SJSA1 (cell line): Measurements from ENCODE around the gene FAM124A. TPM values are rescaled to one million over a fixed set of nuclear protein-coding genes. Genes with fewer than 3 reads are reported as not detected.

ENCODE experiments used
- DNase-seq, 2 experiments: peaks; one replicate each; pipeline ENCODE4 v3.0.0-alpha.2; 2015 to 2020; ENCODE audit warnings: low spot score in 2 of 2, low read depth in 1 of 2
- H3K27ac ChIP-seq: fragments of 250-450 bp; sonication (Bioruptor Pico); 2 replicates; pipeline ENCODE4 v1.5.1; 2020; ENCODE audit warnings: mild to moderate bottlenecking, moderate library complexity
- H3K27me3 ChIP-seq: fragments of 250-450 bp; sonication (Bioruptor Pico); replicated peaks from 2 replicates; pipeline ENCODE4 v1.5.1; 2020; ENCODE audit warnings: mild to moderate bottlenecking, moderate library complexity
- H3K36me3 ChIP-seq: fragments of 250-450 bp; sonication (Bioruptor Pico); 2 replicates; pipeline ENCODE4 v1.5.1; 2020; ENCODE audit warnings: mild to moderate bottlenecking
- H3K4me1 ChIP-seq: fragments of 250-450 bp; sonication (Bioruptor Pico); replicated peaks from 2 replicates; pipeline ENCODE4 v1.6.1; 2021; ENCODE audit warnings: mild to moderate bottlenecking
- H3K4me3 ChIP-seq: fragments of 250-450 bp; sonication (Bioruptor Pico); 2 replicates; pipeline ENCODE4 v1.5.1; 2020; ENCODE audit warnings: mild to moderate bottlenecking
- H3K9me3 ChIP-seq: fragments of 250-450 bp; sonication (Bioruptor Pico); replicated peaks from 2 replicates; pipeline ENCODE4 v1.5.1; 2020; ENCODE audit warnings: mild to moderate bottlenecking
- total RNA-seq: library from RNA; depleted of rRNA; stranded (reverse); fragments of >200 nt; shearing (Covaris generic); gene quantifications from 2 replicates; pipeline ENCODE4 v1.2.3, GENCODE V29; 2014

Gene FAM124A
- total RNA-seq, 1 experiment from 2014 or later = 0.29 TPM

DNA sequence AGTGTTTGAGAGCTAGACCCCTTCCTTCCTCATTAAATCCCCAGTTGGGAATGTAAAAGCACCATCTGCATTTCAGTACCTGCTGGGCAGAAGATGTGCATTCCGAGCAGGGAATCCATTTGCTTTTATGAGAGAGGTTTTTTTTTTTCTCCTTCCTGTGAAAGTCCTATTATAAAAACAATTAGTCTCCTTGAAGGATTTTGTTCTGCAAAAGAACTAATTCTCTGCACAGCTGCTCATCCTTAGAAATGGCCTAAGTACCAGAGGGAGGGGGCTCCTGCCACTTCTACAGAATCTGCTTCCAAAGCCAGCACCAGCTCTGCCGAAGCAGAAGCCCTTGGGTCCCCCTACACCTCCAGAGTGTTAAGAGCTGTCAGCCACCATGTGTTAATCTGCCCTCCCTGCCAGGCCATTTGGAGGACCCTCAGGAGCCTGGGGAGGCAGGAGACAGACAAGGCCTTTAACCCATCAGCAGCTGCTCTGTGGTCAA is 80.9 kb downstream of the FAM124A start:
- no peaks in the 10 kb centered on the region for H3K36me3 ChIP-seq
- no peak overlapping the region for H3K27ac ChIP-seq
- no peak for DNase-seq
- H3K9me3 ChIP-seq = no peaks in the 10 kb centered on the region
- no peak overlapping the region for H3K4me3 ChIP-seq
- H3K4me1 ChIP-seq = no peaks in the 10 kb centered on the region
- H3K27me3 ChIP-seq = no peaks in the 10 kb centered on the region

DNA sequence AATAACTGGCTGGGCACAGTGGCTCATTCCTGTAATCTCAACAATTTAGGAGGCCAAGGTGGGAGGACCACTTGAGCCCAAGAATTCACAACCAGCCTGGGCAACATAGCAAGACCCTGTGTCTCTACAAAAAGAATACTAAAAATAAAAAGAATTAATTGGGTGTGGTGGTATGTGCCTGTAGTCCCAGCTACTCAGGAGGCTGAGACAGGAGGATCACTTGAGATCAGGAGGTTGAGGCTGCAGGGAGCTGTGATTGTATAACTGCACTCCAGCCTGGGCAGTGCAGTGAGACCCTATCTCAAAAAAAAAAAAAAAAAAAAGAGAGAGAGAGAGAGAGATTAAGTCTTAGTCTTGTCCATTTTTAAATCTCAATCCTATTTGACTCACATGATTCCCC is 81.7 kb downstream of the FAM124A start:
- no peaks in the 10 kb centered on the region for H3K4me1 ChIP-seq
- no peak overlapping the region for H3K27ac ChIP-seq
- H3K27me3 ChIP-seq = no peaks in the 10 kb centered on the region
- no peaks in the 10 kb centered on the region for H3K9me3 ChIP-seq
- H3K36me3 ChIP-seq = no peaks in the 10 kb centered on the region
- no peak overlapping the region for H3K4me3 ChIP-seq
- no peak for DNase-seq

DNA sequence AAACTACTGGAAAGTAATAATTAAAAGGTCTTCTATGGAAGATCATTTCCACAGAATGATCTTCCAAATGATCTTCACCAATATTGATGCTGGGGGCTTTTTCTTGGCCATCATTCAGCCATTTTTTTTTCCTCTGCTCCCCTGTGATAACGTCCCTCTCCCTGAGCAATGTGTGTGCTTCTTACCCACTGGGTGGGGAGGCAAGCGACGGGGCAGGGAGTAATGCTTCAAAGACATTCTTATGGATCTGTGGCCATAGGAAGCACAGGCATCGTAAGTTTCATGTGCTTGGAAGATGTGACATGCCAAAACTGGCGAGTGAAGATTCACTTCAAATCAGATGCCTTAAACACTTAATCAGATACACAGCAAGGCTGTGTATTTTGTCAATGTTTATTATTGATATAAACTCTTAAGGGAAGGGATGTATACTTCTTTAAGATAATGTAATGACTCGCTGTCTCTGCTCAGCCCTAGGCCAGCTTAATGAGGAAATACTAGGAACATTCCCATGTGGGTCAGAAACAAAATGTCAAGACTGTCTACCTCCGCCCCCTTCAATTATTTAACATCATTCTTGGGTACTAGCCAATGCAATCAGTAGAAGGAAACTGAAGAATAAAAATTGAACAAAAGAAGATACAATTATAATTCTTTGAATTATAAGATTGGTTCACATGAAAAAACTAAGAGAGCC is 83.2 kb downstream of the FAM124A start:
- Histone ChIP-seq H3K4me1 (no peaks in the 10 kb centered on the region), H3K27ac (no peak overlapping the region), H3K4me3 (no peak overlapping the region), H3K27me3 (no peaks in the 10 kb centered on the region), H3K9me3 (no peaks in the 10 kb centered on the region), H3K36me3 (no peaks in the 10 kb centered on the region)
- DNase-seq = no peak

DNA sequence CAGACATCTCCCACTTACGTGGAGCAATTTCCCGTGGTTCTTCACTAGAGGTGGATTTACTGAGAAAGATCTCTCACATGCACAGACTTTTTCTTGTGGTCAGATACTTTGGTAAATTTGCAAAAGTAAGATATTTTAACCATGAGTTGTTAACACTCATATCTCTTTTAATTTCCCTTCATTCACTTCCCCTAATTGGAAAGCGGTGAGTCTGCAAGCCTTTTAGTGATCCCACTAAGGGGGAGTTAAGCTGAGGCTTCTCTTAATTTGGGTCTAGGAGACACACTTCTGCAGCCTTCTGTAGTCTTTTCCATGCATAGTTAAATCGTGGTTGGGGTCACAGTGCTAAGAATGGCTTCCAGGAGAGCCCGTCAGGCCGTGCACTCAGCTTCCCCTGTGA is 86.6 kb downstream of the FAM124A start:
- Histone ChIP-seq H3K4me1 (no peaks in the 10 kb centered on the region), H3K36me3 (no peaks in the 10 kb centered on the region), H3K27me3 (peaks cover 4% of the 10 kb centered on the region; the same call in 1 of the 2 replicates), H3K4me3 (no peak overlapping the region), H3K9me3 (no peaks in the 10 kb centered on the region), H3K27ac (no peak overlapping the region)
- no peak for DNase-seq

DNA sequence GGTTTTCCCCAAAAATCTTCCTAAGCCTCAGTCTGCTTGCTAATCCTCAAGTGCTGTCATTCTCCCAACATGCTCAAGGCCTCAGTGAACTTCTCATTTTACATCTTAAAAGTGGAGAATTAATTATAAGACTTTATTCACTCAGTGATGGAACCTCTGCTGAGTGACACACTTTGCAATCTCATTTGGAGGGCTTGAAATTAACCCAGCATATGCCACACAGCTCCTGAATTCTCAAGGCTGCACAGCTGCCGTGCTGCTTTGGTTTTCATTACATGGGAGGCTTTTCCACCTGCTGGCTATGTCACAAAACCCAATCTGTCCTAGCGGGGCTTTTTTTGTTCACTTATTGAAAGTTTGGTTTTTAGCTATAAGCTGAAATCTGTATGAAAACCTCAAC is 89.0 kb downstream of the FAM124A start:
- Histone ChIP-seq H3K27me3 (peaks cover 4% of the 10 kb centered on the region; the same call in 1 of the 2 replicates), H3K27ac (no peak overlapping the region), H3K9me3 (no peaks in the 10 kb centered on the region), H3K4me3 (no peak overlapping the region), H3K36me3 (no peaks in the 10 kb centered on the region), H3K4me1 (no peaks in the 10 kb centered on the region)
- no peak for DNase-seq

DNA sequence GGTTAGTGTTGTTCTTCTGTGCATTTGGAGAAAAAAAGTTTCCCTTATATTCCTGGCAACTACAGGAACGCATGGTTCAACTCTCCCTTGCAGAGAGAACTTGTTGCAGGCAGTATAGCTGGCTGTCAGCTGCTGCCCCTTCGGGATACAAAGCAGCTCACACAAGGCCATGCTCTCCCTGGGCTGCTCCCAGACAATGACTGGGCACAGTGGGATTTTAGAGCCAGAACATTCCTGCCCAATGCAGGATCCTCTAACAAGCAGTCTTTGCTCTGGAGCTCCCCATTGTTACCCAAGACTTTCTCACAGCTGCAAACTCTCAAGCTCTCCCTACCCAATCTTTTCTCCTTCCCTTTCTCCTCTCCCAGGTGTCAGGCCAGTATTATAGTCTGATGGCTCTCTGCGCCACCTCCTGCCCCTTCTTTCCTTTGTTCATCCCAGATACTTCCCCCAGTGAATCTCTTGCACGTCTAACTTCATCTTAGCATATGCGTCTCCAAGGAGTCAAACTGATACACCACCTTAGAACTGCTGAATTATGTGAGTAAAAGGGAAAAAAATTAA is 89.8 kb downstream of the FAM124A start:
- H3K36me3 ChIP-seq = no peaks in the 10 kb centered on the region
- no peaks in the 10 kb centered on the region for H3K4me1 ChIP-seq
- no peak for DNase-seq
- H3K27ac ChIP-seq = no peak overlapping the region
- H3K4me3 ChIP-seq = no peak overlapping the region
- no peaks in the 10 kb centered on the region for H3K9me3 ChIP-seq
- peaks cover 4% of the 10 kb centered on the region; the same call in 1 of the 2 replicates for H3K27me3 ChIP-seq

DNA sequence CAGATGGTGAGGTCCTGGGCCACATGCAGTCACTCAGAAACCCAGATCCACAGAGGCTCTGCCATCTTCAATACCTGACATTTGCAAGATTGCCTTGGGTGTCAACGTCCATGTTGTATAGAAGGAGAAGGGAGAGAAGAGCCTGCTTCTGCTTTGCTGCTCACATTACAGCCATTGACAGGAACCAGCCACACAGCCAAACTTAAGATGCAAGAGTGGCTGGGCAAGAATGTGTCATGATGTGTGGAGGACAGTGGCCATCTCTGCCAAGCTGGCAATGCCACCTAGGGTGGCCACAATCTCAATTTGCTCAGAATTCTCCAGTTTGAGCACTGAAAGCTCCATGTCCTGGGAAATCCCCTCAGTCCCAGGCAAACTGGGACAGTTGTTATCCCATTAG is 91.4 kb downstream of the FAM124A start:
- peaks cover 4% of the 10 kb centered on the region; the same call in 1 of the 2 replicates for H3K27me3 ChIP-seq
- DNase-seq = no peak

DNA sequence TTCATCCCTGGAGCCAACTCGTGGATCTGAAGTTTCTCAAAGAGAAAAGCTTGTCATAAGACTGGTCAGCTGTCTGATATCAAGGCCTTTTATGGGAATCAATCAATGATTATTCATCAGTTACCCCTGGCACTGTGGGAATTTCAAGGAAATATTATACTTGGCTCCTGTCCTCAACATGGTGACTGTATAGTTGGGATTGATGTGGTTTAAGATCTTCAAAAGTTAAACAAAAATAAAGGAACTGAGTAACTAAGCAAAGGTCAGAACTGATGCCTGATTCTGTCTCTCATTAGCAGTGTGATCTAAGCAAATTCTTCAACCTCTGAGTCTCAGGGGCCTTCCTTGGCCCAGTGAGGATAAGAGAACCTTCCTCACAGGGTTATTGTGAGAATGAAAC is 95.1 kb downstream of the FAM124A start:
- DNase-seq = no peak
- Histone ChIP-seq H3K36me3 (no peaks in the 10 kb centered on the region), H3K27ac (no peak overlapping the region), H3K4me1 (no peaks in the 10 kb centered on the region), H3K4me3 (no peak overlapping the region), H3K9me3 (no peaks in the 10 kb centered on the region; the same call in 1 of the 2 replicates), H3K27me3 (peaks cover 4% of the 10 kb centered on the region; the same call in 1 of the 2 replicates)

More for the DNA sequence above, 91.4 kb downstream of the FAM124A start:
- H3K4me3 ChIP-seq = no peak overlapping the region
- H3K9me3 ChIP-seq = no peaks in the 10 kb centered on the region; the same call in 1 of the 2 replicates
- no peaks in the 10 kb centered on the region for H3K36me3 ChIP-seq
- no peaks in the 10 kb centered on the region for H3K4me1 ChIP-seq
- H3K27ac ChIP-seq = no peak overlapping the region

DNA sequence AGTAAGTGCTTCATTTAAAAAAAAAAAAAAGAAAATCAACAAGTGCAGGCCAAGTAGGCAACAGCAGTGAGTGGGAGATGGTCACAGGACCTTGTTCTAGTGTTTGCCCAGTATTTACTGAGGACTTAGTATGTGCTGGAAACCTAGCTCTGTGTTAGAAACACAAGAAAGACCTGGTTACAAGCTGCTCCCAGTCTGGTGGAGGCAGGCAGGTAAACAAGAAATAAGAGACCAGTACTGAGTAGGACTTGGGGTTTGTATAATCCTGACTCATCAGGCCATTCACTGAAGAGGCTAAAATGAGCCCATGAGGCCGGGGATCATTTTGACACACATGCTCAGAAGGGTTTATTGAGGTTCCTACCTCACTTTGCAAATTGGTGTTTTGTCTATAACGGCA is 95.8 kb downstream of the FAM124A start:
- Histone ChIP-seq H3K36me3 (no peaks in the 10 kb centered on the region), H3K27me3 (peaks cover 2% of the 10 kb centered on the region; the same call in 1 of the 2 replicates), H3K4me1 (no peaks in the 10 kb centered on the region), H3K9me3 (no peaks in the 10 kb centered on the region; the same call in 1 of the 2 replicates), H3K4me3 (no peak overlapping the region), H3K27ac (no peak overlapping the region)
- no peak for DNase-seq

DNA sequence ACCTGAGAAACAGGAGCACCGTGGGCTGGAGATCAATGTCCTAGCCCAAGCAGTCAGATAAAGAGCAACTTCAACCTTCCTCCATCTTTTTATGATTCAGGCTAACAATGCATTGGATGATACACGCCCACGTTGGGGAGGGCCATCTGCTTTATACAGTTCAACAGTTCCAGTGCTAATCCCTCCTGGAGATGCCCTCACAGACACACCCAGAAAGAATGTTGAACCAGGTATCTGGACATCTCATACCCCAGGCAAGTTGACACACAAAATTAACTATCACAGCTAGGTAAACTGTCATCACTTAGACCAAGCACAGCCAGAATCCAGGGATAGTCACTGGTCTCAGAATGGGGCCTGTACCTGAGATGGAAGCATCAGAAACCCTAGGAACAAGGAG is 96.7 kb downstream of the FAM124A start:
- H3K4me1 ChIP-seq = no peaks in the 10 kb centered on the region
- no peak for DNase-seq
- no peak overlapping the region for H3K4me3 ChIP-seq

DNA sequence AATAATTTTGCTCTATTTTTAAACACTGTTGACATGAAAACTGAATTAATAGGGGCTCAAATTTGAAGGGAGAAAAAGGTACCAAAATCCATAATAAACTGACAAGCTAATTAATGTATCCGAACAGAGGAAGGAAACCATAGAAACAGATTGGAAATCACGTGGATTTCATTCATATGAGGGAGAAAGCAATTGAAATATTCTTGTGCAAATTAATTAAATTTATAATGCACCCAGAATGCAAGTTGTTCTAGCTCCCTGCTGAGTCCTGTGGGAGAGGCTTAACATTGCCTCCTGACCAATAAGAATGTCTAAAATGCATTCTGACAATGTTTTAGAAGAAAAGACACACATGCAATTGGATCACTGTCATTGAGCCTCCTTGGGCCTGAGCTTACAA is 99.6 kb downstream of the FAM124A start:
- Histone ChIP-seq H3K4me1 (no peaks in the 10 kb centered on the region), H3K36me3 (no peaks in the 10 kb centered on the region), H3K27ac (no peak overlapping the region), H3K4me3 (no peak overlapping the region), H3K9me3 (no peaks in the 10 kb centered on the region; the same call in 1 of the 2 replicates), H3K27me3 (no peaks in the 10 kb centered on the region)
- DNase-seq = no peak

More for the DNA sequence above, 96.7 kb downstream of the FAM124A start:
- no peaks in the 10 kb centered on the region for H3K36me3 ChIP-seq
- no peaks in the 10 kb centered on the region; the same call in 1 of the 2 replicates for H3K9me3 ChIP-seq
- H3K27me3 ChIP-seq = no peaks in the 10 kb centered on the region; the same call in 1 of the 2 replicates
- no peak overlapping the region for H3K27ac ChIP-seq

DNA sequence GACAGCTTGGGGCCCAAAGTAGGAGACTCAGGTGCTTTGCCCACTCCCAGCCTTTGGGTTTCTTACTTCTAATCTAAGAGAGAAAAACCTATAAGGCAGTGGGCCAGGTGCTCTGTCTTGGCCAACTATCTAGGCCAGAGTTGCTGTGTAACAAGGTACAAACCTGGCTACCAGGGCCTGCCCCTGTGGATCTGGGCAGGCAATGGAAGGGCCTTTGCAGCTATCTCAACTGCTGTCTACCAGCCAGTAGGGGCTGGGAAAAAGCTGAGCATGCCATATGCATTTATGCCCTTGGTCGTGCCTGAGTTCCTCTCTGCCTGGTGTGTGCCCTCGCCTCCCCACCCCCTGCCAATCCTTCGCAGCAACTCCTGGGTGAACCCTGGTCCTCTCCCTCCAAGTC is 100.6 kb downstream of the FAM124A start:
- Histone ChIP-seq H3K4me1 (no peaks in the 10 kb centered on the region), H3K27ac (no peak overlapping the region), H3K27me3 (no peaks in the 10 kb centered on the region), H3K4me3 (no peak overlapping the region), H3K36me3 (no peaks in the 10 kb centered on the region), H3K9me3 (no peaks in the 10 kb centered on the region)
- DNase-seq = no peak

DNA sequence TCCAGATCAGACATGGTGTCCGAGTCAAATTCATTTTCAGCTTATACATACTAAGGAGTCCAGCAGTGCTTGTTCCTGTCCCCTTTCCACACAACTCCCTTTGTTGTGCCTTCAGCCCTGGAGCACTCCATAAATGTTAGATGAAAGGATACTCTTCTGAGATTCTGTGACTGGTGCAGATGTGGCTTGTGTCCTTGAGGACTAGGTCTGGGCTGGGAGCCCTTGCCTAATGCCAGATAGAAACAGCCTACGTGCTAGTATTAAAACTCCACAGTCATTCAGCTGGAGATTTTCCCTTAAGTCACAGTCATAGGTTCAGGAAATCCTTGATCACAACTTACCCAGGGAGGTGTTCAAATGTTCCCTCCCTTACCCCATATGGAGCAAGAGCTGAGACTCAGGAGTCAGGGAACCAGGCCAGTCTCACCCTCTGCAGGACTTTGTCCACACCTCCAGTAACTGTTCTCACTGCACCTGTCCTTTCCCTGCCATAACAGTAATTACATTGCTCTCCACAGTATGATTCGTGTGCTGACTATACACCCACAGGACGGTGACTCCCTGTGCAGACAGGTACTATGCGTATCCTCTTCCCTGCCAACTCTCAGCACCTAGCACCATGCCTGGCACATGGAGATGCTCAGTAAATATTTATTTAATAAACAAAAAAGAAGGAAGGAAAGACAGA is 101.8 kb downstream of the FAM124A start:
- H3K4me3 ChIP-seq = no peak overlapping the region
- H3K27ac ChIP-seq = no peak overlapping the region
- no peaks in the 10 kb centered on the region for H3K9me3 ChIP-seq
- DNase-seq = no peak
- no peaks in the 10 kb centered on the region for H3K4me1 ChIP-seq
- H3K27me3 ChIP-seq = no peaks in the 10 kb centered on the region
- no peaks in the 10 kb centered on the region for H3K36me3 ChIP-seq
